GM10248 (cell line): ENCODE results near the gene SCYGR3.

Experiments used
- CTCF ChIA-PET: fragments of 300-600 bp; sonication (Branson Sonifier 250); formaldehyde crosslinking; extraction: SDS; loops from one replicate; lab custom pipeline; 2021; ENCODE audit warnings: antibody characterized with exemption; lab: Yijun Ruan, JAX
- POLR2A ChIA-PET: fragments of 350-650 bp; sonication (Branson Sonifier 250); formaldehyde crosslinking; extraction: SDS; loops from one replicate; lab custom pipeline; 2020; ENCODE audit warnings: antibody characterized with exemption; lab: Yijun Ruan, JAX
- DNase-seq: peaks from one replicate; pipeline ENCODE4 v3.0.0; 2012; ENCODE audit errors: extremely low spot score
- TF ChIP-seq, protein P1 (sequence below): IDR thresholded peaks from 2 replicates; pipeline ENCODE4 v1.5.1; 2012; ENCODE audit warnings: mild to moderate bottlenecking, low read depth; ENCODE audit errors: extremely low read depth, missing control alignments, control extremely low read depth

SCYGR3 gene

DNA sequence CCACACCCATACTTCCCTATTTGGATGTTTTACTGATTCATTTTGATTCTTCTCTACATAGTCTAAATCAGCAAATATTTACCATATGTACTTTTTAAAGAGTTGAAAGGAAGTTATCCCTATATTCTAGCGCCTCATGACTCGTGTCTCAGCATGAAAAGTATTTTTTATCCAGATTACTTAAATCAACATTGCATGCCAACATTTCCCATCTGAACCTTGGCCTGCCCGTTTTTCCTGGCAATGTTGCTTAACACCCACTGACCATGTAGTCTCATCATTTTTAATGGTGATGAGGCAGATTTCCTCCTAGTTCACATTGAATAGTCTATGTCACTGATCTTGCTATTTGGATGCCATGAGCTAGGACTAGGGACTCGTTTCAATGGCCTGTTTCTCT is 38.8 kb upstream of the SCYGR3 start:
- CTCF ChIA-PET, result interaction anchor here (1.2 to 1.4 kb wide), 2 partner anchors 9 to 10 kb away, joined by 4 to 5 read pairs; no protein-coding TSS in a partner anchor
- POLR2A ChIA-PET, result no interaction called here
- DNase-seq, result no peak

DNA sequence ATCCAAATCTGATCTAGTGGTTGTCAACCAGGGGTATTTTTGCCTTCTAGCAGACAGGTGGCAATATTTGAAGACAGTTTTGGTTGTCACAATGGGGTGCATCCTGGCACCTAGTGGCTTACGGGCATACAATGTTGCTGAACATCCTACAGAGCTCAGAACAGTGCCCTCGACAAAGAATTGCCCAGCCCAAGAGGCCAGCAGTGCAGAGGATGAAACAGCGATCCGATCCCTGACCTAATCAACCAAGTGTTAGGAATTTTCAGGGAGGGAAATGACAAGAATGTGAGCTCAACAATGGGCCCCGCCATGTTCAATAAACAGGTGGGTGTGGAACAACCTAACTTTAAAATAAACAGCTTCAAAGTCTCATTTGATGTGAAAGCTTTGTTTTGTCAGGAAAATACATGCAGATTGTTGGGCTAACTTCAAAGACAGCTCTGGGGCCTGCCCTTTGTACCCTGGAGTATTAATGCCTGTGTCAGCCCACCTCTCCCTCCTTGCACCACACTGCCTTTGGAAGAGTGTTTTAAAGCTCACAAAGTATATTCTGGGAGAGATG is 29.4 kb upstream of the SCYGR3 start:
- DNase-seq, result no peak
- ChIA-PET POLR2A (no interaction called here), CTCF (interaction anchor here (0.7 to 4.0 kb wide), 5 partner anchors 9 to 122 kb away, joined by 3 to 40 read pairs (median 5); no protein-coding TSS in a partner anchor)
- TF ChIP-seq, protein P1, sequence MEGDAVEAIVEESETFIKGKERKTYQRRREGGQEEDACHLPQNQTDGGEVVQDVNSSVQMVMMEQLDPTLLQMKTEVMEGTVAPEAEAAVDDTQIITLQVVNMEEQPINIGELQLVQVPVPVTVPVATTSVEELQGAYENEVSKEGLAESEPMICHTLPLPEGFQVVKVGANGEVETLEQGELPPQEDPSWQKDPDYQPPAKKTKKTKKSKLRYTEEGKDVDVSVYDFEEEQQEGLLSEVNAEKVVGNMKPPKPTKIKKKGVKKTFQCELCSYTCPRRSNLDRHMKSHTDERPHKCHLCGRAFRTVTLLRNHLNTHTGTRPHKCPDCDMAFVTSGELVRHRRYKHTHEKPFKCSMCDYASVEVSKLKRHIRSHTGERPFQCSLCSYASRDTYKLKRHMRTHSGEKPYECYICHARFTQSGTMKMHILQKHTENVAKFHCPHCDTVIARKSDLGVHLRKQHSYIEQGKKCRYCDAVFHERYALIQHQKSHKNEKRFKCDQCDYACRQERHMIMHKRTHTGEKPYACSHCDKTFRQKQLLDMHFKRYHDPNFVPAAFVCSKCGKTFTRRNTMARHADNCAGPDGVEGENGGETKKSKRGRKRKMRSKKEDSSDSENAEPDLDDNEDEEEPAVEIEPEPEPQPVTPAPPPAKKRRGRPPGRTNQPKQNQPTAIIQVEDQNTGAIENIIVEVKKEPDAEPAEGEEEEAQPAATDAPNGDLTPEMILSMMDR, result peak; percentile 5

More for the DNA sequence above, 38.8 kb upstream of the SCYGR3 start:
- TF ChIP-seq, protein P1, result no peak

DNA sequence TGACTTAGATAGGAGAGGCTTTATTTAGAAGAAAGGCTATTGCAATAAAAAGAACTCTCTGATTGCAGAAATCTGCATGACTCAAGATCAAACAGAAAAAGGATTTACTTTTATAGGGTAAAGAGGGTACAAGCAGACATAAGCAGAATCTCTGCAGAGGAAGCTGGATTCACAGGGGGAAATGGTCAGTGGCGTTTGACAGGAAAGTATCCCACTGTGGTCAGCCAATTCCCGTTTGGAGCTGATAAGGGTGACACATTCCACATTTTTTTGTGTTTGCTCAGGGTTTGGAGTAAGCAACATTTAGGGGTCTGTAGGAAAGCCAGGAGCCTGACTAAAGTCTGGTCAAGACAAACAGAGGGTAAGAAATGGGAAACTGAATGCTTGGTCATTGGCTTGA is 28.0 kb upstream of the SCYGR3 start:
- CTCF ChIA-PET, result interaction anchor here (1.0 kb wide), 1 partner anchor 15 kb away, joined by 3 read pairs; no protein-coding TSS in a partner anchor
- POLR2A ChIA-PET, result no interaction called here
- no peak for DNase-seq
- TF ChIP-seq, protein P1, result no peak

DNA sequence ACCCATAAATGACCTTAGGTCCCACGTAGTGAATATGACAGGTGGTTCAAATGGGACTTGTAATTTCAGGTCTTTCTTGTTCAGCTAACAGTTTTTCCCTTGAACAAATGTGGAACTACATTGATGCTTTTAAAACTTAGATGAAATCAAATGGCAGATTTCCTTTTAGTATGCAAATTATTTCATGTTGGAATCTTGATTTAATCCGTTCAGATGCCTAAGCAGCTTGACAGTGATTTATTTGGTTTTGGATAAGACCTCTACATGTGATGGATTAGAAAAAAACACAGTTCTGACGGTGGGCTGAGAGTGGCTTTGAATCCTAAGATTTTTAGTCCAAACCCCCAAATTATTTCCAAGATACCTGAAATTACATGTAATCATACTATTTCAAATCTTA is 19.6 kb upstream of the SCYGR3 start:
- POLR2A ChIA-PET, result no interaction called here
- CTCF ChIA-PET, result interaction anchor here (1.2 kb wide), 3 partner anchors 16 to 132 kb away, joined by 3 read pairs; no protein-coding TSS in a partner anchor

DNA sequence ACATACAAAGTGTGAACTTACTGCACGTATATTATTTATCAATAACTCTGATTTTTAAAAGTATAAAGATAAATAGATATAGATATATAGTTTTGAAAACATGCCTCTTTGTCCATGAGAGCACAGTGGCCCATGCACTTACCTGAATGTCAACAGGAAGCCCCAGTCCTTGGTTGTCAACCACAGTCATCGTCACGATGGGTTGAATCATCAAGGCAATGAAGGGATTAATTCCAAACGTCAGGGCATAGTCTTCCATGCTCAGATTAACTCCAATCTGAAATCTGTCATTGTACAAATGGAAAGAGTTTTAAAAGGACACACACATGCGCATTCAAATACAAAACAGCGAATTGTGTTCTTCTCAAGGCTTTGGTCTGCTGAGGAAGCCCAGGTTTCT is 18.2 kb upstream of the SCYGR3 start:
- ChIA-PET CTCF (interaction anchor here (1.3 to 2.4 kb wide), 3 partner anchors 13 to 133 kb away, joined by 3 to 10 read pairs (median 4); no protein-coding TSS in a partner anchor), POLR2A (no interaction called here)
- TF ChIP-seq, protein P1, result no peak
- no peak for DNase-seq

More for the DNA sequence above, 19.6 kb upstream of the SCYGR3 start:
- DNase-seq, result no peak
- TF ChIP-seq, protein P1, result no peak

DNA sequence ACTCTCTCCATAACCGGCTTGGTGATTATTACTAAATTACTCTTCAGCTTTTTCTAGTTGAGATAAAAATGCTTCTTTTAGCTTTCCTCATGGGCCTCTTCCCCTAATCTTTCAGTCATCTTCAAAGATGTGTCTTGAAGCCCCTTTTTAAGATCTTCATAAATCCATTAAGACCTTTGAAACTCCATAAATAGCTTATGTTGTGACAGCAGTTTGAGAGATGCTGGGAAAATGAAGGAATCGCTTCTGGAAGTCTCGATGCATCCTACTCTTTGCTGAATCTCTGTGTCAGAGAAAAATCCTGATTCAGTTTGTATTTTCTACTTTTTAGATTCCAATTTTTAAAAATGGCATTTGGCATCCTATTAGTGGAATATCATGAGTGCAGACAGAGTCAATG is 15.7 kb upstream of the SCYGR3 start:
- ChIA-PET CTCF (interaction anchor here (0.7 to 2.4 kb wide), 4 partner anchors 9 to 28 kb away, joined by 3 to 10 read pairs (median 3); no protein-coding TSS in a partner anchor), POLR2A (no interaction called here)
- TF ChIP-seq, protein P1, result no peak
- no peak for DNase-seq
